GM18519 (cell line): ENCODE measurements around the gene GLRA1.

Experiments
- ATAC-seq: cut with Tn5 transposase; IDR thresholded peaks from one replicate; pipeline ENCODE4 v1.9.1; 2021; ENCODE audit warnings: mild to moderate bottlenecking, moderate library complexity; ENCODE audit not compliant: unreplicated experiment, low FRiP score

Gene GLRA1

DNA sequence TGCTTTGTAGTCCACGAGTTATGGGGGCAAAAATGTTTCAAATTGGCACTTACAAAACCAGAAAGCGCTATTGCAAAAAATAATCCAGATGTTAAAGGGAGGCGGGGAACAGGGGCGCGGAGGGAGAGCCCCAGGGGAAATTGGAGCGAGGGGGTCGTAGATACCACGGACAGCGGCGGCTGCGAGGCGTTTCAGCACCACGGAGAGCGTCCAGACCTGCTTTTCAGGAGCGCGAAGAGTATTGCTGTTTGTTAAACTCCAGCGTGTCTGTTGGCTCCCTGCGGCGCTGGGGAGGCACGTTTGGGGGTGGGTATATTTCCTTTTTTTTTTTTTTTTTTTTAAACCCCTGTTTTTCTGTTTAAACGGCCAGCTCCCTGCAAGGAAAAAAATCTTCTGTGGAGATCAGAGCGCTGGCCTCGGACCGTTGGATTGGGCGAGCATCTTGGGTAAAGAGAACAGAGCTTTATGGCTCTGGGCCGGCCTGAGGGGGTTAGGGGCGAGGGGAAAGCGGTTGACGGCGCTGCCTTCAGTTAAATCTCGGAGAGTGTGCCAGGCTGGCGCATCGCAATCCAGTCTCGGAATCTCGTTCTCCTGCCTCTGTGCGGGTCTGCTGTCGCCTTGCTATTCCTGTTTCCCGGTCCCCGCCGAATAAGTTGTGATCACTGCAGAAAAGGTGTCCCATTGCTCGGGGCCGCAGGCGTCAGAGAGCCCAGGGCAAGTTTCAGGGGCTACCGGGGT, at the start of gene GLRA1:
GLRA1 (minus strand) TSS at position 288 of the 738 bp plus-strand sequence. CDS start 302 bp downstream, outside the sequence.
- no peak for ATAC-seq

DNA sequence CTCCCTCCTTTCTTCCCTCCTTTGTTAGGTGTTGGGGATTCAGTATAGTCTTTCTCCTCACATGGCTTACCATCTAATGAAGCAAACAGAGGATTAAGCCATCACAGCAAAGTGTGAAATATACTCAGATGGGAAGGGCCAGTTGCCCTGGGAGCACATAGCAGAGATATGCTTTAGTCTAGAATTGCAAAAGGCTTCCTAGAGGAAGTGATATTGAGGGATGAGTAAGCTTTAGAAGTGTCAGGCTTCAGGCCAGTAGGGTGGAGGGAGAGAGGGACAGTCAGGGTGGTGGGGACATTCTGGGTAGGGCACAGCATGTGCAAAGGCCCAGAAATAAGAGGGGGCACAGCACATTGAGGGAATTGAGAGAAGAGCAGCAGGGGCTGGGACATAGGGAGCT, 46.2 kb upstream of the GLRA1 start:
- no peak for ATAC-seq

DNA sequence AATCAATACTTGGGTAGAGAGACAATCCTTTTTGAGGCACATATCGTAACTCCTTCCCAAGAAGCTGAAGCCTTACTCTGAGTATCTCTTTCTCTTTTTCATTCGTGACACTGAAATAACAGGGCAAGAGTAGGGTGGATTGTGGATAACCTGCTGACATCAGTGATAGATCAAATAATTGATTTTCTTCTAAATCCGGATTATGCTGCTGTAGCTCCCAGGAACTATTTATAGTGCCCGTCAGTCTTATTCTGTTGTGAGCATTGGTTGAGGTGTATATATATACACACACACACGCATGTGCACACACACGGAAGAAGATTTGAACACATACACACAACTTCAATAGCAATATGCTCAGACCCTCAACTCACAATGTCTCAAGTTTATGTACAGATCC, 43.2 kb upstream of the GLRA1 start:
- ATAC-seq, result no peak

DNA sequence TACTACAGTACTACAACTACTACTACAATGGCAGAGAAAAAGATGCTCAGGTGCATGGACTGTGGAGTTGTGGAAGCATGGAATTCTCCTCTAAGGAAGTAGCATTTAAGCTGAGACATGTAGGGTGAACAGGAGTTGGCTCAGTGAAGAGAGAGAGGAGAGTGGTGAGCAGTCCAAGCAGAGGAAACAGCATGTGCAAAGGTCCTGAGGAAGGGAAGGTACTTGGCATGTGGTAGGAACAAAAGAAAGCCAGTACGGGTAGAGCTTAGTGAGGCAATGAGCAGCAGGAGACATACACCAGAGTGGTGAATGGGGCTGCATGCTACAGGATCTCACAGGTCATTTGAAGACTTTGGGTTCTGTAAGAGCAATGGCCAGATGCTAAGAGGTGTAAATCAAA, 41.4 kb upstream of the GLRA1 start:
- ATAC-seq, result no peak

DNA sequence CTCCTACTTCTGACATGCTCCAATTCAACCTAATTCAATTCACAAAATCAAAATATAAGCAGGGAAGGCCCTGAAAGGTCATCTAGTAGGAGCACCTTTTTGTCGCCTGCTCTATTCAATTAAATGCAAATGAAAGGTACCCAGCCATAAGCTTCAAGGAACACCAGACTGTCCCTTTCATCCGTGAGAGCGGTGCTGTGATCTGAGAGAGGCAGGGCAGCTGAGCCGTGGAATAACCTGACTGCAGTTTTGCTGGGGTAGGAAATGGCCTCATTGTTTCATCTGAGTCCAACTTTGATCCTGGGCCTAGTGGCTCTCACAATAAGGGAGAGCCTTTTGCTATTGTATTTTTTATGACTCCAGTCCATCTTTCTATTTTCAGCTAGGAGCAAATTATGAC, 39.8 kb upstream of the GLRA1 start:
- no peak for ATAC-seq

DNA sequence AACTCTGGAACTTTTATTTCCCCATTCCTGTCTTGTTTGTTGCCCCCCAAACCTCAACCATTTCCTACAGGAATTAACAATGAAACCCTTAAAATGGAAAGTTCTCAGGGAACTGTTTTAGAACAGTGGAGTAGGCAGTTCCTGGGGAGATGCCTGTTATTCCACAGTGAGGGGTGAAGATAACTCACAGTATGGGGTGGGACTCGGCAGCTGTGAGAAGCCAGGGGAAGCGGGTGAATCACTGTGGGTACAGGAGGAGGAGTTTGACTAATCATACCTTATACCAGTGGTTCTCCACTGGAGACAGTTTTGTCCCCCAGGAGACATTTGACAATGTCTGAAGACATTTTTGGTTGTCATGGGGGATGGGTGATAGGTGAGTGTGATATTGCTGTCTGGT, 36.9 kb upstream of the GLRA1 start:
- no peak for ATAC-seq

DNA sequence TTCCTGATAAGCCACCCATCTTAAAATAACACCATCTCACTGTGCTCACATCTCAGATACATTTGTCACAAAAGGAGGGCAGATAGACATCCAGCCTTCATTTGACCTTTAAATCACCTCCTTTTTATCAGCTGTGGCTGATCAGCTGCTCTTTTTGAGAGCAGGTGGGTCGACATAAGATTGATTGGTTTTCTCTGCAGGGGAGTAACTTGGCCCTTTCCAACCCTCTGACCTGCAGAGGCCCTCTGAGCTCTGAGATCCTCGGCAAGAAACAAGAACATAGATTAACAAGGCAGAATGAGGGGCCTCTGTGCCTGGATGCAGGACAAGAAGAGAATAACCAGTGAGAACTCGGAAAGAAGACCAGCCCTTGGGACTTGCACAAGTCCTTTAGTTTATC, 33.5 kb upstream of the GLRA1 start:
- ATAC-seq, result no peak

DNA sequence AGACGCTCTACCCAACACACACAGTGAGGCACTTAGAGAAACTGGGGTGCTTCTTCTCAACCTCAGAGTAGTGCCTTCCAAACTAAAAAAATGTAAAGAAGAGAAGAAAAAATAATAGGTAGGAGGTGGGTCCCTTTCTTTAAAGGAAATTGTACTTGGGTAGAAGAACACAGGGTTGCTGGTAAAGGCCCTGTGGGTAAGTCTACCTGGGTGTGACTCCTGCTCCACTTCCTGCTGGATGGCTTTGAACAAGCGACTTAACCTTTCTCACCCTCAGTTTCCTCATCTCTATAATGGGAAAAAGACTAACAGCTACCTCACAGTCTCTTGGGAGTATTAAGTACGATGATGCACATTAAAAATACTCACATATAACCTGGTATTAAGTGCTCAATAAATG, 32.1 kb upstream of the GLRA1 start:
- ATAC-seq, result no peak

DNA sequence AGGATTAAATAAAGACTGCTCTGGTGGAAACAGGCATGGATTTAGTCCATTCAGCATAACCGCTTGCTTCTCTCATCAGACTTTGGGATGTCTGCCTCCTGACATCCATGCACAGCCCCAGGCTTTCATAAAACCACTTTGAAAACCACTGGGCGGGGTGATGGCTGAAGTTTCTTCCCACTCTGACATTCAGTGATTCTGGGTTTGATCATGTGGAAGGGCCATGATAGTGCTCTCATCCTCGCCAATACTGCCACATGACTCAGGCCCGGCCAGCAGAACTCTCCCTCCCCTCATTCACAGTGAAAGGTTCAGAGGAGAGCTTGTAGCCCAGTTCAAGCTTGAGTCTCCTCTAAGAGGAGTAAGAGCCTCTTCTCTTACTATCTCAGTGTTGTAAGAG, 29.6 kb upstream of the GLRA1 start:
- ATAC-seq, result no peak

DNA sequence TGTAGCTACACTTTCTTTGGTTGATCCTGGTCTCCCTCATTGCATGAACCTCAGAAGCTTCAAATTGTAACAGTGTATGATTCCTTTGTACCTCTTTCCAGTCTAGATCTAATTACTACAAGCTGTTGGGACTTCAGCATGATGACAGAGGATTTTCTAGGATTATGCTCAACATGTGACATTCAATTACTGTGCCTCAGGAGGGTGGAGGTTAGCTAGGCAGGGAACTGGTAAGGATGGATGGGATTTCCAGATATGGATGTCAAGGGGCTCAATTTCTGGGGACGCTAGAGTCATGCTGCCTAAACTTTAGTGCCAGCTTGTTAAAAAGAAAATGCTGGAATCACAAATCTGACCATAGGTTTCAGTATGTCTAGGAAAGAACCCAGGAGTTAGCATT, 29.2 kb upstream of the GLRA1 start:
- no peak for ATAC-seq

DNA sequence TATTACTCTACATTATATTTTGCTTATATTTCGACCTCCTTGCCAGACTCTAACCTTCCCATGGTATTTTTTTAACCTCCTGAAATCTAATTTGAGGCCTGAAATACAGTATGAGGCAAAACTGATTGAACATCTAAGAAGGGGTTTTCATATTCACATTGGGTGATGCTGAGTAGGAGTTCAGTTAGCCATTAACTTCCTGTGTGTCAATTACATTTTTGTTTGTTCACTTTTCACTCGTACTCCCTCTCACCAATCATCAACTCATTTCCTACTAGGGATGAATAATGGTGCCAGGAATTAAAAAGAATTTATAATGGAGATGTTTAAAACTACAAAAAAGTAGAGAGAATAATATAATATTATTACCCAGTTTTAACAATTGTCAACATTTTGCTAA, 27.6 kb upstream of the GLRA1 start:
- no peak for ATAC-seq

DNA sequence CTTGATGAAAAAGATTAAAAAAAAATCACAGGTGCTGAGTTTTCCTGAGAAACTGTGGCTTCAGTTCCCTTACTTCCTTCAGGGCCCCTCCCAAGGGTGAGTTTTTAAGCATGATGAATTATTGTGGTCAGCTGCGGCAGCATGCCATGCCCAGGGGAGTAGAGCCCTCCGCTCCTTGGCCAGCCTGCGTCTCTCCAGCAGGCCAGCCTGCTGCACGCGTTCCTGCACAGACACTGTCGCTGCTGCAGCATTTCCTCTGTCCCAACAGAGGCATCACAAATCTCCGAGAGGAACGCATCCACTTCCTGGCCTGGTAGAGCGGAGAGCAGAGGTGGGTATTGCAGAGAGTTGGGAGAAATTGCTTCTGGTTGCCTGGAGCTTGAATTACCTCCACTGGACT, 26.1 kb upstream of the GLRA1 start:
- no peak for ATAC-seq

DNA sequence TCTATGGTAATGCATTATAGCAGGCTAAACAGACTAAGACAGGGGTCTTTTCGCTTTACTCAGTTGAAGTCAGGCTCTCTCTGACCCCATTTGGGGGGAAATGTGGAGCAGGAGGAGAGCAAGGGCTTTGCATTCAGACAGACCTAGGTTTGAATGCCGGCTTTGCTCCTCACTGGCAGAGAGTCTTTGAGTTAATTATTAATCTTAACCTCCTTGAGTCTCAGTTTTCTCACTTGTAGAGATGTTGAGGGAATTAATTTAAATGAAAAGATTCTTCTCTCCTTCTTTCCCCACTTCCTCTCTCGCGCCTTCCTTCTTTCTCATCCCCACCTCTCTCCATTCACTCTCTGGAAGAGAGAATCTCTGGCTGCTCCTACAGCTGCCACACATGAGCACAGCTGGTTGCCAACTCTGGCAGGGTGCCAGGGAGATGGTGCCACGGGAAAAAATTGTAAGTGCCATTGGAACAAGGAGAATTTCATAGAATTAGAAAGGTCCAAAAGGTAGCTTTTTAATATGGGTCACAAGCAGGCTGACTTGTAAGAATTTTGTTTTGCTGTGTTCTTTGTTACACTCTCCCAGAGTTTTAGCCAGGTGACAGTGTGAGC, 25.2 kb upstream of the GLRA1 start:
- no peak for ATAC-seq

DNA sequence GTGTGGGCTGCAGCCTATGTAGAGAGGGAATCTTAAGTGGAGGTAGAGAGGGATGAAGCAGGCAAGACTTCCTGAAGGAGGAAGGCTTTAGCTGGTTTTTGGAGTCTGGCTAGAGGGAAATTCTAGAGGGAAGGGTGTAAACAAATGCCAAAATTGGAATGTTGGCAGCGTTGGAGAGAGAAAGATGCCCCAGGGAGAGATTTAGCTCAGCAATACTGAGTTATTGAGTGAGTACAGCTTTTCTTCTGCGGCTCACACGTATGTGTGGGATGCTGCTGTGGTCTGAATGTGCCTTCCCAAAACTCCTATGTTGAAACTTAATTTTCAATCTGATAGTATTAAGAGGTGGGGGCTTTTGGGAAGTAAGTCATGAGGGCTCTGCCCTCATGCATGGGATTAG, 24.5 kb upstream of the GLRA1 start:
- ATAC-seq, result no peak

DNA sequence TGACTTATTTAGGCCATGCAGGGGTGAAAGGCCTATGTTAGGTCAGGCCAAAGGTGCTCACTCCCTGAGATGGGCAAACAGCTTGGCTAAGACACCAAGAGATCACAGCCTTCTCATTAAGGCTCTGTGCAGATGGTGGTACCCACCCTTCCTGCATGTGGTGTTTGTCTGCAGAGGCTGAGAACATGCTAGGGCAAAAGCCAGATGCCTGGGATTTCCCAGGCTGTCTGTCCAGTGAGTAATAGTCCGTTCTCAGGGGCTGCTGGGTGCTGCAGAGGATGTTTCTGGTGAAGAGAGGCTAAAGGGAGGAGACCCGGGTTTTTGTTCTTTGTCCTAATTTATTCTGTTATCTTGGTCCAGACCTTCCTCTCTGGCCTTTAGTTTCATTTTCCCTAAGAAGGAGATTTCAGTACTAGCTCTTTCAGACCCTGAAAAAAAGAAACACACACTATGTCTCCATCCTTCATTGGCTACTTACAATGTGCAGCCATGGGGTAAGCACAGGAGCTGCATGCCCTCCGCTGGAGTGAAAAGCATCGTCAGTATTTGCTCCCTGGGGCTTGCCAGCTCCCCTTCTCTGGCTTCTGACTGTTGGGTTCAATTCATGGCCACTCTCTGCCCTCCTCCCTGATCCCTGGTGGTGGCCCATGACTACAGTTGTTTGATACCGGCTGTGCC, 23.4 kb upstream of the GLRA1 start:
- ATAC-seq, result no peak

DNA sequence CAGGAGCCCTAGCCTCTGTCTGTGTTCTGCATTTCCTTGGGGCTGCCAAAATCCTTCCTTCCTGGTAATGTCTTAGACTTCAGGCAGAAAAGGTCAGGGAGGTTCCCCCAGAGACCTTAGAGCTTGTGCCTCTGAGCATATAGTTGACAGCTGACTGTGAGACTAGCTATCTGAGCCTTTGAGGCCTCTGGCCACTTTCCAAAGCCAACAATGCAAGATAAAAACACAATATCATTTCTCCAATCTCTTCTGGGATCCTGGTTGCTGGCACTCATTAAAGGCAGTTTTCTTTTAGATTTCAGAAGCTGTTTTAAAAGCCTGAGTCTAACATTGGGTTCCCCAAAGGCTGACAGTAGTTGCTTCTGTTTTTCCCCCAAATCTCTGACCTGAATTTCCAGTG, 13.2 kb upstream of the GLRA1 start:
- ATAC-seq, result no peak

DNA sequence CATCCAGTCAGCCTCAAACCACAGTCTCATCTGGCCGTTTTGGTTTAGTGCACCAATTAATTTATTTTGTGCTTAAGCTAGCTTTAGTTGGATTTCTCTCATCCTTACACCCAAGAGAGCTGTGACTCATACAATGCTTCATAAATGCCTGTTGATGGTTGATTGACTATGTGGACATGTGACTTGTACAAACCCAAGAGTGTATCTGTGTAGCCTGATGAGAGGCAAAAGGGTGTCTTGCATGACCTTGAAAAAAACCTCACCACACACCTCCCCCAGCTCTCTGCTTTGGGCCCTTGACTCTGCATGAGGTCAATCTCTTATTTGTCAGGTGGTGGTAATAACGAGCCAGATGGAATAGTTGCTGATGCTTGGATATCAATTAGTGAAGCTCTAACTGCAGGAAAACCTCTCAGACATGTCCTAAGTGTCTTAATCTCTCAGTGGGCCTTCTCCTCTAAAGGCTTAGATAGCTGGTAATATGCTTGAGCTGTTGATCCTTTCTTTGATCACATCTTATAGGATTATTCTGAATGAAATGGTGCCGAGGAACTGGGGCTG, 10.6 kb upstream of the GLRA1 start:
- no peak for ATAC-seq

DNA sequence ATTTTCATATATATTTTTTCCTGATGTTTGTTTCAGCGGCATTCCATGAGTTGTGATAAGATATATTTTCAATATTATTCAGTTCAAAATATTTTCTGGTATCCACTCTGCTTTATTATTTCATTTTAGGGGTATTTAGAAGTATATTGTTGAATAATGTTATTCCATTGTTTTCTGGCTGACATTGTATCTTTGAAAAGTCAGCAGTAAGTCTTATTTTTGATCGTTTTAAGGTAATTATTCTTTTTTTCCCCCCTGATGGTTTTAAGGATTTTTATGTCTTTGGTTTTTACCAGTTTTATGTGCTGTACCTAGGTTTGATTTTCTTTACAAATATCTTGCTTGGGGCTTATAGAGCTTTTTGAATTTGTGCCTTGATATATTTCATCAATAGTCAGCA, 6.6 kb upstream of the GLRA1 start:
- ATAC-seq, result no peak

DNA sequence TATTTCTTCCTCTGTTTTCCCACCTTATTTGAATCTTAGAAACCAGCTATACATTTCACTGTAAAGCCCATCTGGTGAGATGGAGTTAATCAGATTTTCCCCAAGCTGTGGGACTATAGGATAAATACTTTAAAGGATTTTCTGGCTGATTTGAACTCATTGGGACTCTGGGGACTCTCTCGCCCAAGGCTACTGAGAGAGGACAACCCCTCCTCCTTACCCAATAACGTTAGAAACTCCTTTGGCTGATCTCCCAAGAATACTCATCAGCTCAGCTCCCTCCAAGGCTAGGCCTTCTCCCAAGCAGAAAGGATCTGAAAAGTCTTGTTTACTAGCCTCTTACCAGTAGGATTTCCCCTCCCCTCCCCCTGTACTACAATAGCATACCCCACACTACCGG, 1.5 kb upstream of the GLRA1 start:
- no peak for ATAC-seq

DNA sequence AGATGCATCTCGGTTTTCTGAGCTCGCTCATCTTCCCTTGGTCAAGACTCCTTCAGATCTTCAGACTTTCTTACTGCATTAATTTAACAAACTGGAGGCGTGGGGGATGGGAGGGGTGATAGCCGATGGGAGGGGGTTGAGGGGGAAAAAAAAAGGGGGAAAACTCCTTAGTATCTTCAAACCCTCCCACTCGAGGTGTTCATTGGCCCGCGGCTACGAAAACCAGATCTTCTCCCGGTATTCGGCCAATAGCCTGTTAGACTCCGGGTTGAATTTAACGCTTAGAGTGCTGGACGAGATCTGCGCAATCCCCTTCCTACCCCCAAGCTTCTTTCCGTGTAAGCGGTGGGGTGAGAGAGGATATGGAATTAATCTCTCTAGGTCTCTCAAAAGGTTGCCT, 689 bp upstream of the GLRA1 start:
- no peak for ATAC-seq

DNA sequence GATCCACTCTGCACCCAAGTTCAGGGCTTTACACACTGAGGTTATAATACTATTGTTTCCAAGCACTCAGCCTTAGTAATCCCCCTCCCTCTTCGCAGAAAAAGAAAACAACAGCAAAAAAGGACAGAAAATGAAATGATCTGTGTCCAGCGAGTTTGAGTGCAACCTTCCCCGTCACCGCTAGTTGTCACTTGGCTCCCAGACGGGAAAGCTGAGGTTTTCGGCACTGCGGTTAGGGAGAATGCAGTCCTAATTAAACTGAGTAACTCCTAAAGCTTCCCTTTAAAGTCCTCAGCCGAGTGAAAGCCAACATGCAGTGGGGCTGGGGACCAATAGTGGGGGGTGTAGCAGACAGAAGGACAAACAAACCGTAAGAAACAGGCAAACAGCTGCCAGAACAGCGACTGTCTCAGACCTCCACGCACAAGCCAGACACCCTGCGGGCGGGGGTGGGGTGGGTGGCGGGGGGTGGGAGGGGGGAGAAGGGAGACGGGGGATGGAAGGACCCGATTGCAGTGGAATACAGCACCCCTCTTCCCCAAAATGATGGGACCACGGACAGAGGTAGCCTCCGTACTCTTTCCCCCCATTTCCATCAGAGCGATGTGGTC, 680 bp downstream of the GLRA1 start:
- ATAC-seq, result no peak
